Measurements from ENCODE around the gene HSPBP1. TPM values are rescaled to one million over a fixed set of nuclear protein-coding genes. Genes with fewer than 3 reads are reported as not detected.

HSPBP1 gene
- total and polyA plus RNA-seq, 2 donors from 2014 or later, result 37.6 to 55.9 TPM

DNA sequence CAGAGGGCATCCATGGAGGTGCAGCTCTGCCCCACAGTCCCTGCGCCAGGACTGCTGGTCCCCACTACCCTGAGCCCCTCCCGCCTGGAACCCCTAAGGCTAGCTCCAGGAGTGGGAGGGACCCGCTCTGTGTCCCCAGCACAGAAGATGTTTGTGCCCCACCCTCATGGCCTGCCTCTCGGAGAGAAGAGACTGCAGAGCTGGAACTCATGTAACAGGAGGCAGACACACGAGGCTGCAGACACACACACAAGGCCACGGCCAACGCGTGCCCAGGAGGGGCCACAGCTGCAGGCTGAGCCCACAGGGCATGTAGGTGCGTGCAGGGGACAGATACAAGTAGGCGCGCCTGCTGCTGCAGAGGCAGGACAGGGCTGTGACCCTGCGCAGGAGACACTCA lies 40.9 kb downstream of the HSPBP1 start:
- TF ChIP-seq CTCF (IDR thresholded peaks at IDR 0.05; ENCODE audit: borderline replicate concordance, extremely low read depth, insufficient read depth), result no peak
- intact Hi-C loops (cut with DNase I), result no loop called here
- no peak overlapping the region for H3K27ac ChIP-seq (ENCODE audit: low read depth in 2 of 2, low read length in 2 of 2)
- no peak for DNase-seq
- FAIRE-seq, result no peak
- no peak overlapping the region for H3K9ac ChIP-seq (ENCODE audit: low read length in 3 of 3)
- H3K4me3 ChIP-seq (ENCODE audit: low read length in 3 of 3), result no peak overlapping the region
- no peaks in the 10 kb centered on the region for H3K4me1 ChIP-seq (ENCODE audit: control insufficient read depth in 2 of 3, insufficient read depth in 2 of 3, low read depth in 1 of 3, low read length in 3 of 3)
- no peaks in the 10 kb centered on the region for H3K27me3 ChIP-seq (ENCODE audit: control insufficient read depth, insufficient read depth, low read length)
- H3K36me3 ChIP-seq (ENCODE audit: control insufficient read depth in 2 of 3, insufficient read depth in 3 of 3, low read length in 3 of 3), result peaks cover 8 to 71% (median 45%) of the 10 kb centered on the region in 3 donors
- H3K9me3 ChIP-seq (ENCODE audit: control insufficient read depth in 2 of 3, insufficient read depth in 1 of 3, low read length in 3 of 3), result no peaks in the 10 kb centered on the region

GRCh38 chr19:55238030-55238429 lies 41.9 kb downstream of the HSPBP1 start:
- DNase-seq (no peak), FAIRE-seq (no peak)
- TF ChIP-seq CTCF (IDR thresholded peaks at IDR 0.05; ENCODE audit: borderline replicate concordance, extremely low read depth, insufficient read depth), result no peak
- Histone ChIP-seq H3K9ac (ENCODE audit: low read length in 3 of 3) (no peak overlapping the region), H3K27me3 (ENCODE audit: control insufficient read depth, insufficient read depth, low read length) (no peaks in the 10 kb centered on the region), H3K27ac (ENCODE audit: low read depth in 2 of 2, low read length in 2 of 2) (no peak overlapping the region), H3K9me3 (ENCODE audit: control insufficient read depth in 2 of 3, insufficient read depth in 1 of 3, low read length in 3 of 3) (no peaks in the 10 kb centered on the region), H3K4me1 (ENCODE audit: control insufficient read depth in 2 of 3, insufficient read depth in 2 of 3, low read depth in 1 of 3, low read length in 3 of 3) (no peaks in the 10 kb centered on the region), H3K36me3 (ENCODE audit: control insufficient read depth in 2 of 3, insufficient read depth in 3 of 3, low read length in 3 of 3) (peaks cover 8 to 70% (median 41%) of the 10 kb centered on the region in 3 donors), H3K4me3 (ENCODE audit: low read length in 3 of 3) (no peak overlapping the region)
- intact Hi-C loops (cut with DNase I), result no loop called here

GRCh38 chr19:55232986-55233385 lies 46.9 kb downstream of the HSPBP1 start:
- no peak overlapping the region for H3K4me3 ChIP-seq (ENCODE audit: low read length in 3 of 3)
- no peak for FAIRE-seq

More at GRCh38 chr19:55232986-55233385, 46.9 kb downstream of the HSPBP1 start:
- no peaks in the 10 kb centered on the region for H3K9me3 ChIP-seq (ENCODE audit: control insufficient read depth in 2 of 3, insufficient read depth in 1 of 3, low read length in 3 of 3)
- no peaks in the 10 kb centered on the region for H3K27me3 ChIP-seq (ENCODE audit: control insufficient read depth, insufficient read depth, low read length)
- peaks cover 10 to 43% (median 21%) of the 10 kb centered on the region in 3 donors for H3K36me3 ChIP-seq (ENCODE audit: control insufficient read depth in 2 of 3, insufficient read depth in 3 of 3, low read length in 3 of 3)
- no peak for DNase-seq
- intact Hi-C loops (cut with DNase I), result no loop called here
- H3K4me1 ChIP-seq (ENCODE audit: control insufficient read depth in 2 of 3, insufficient read depth in 2 of 3, low read depth in 1 of 3, low read length in 3 of 3), result peaks cover 0 to 4% (median 3%) of the 10 kb centered on the region in 3 donors
- no peak for TF ChIP-seq CTCF (IDR thresholded peaks at IDR 0.05; ENCODE audit: borderline replicate concordance, extremely low read depth, insufficient read depth)
- H3K27ac ChIP-seq (ENCODE audit: low read depth in 2 of 2, low read length in 2 of 2), result no peak overlapping the region
- no peak overlapping the region for H3K9ac ChIP-seq (ENCODE audit: low read length in 3 of 3)
